H9 (cell line): ENCODE measurements around the gene FBXO2. TPM values are rescaled to one million over a fixed set of nuclear protein-coding genes. Genes with fewer than 3 reads are reported as not detected.

Experiments used
- DNase-seq: peaks from one replicate; pipeline ENCODE4 v3.0.0-alpha.2; 2017
- H2AFZ ChIP-seq: one replicate; pipeline ENCODE4 v1.6.1; 2013; ENCODE audit warnings: mild to moderate bottlenecking, low read length, control low read depth, moderate library complexity
- H2AK5ac ChIP-seq: 2 replicates; pipeline ENCODE4 v1.6.1; 2013; ENCODE audit warnings: low read length, control low read depth, mixed read lengths; ENCODE audit not compliant: insufficient read length
- H2BK120ac ChIP-seq: one replicate; pipeline ENCODE4 v1.6.1; 2013; ENCODE audit warnings: low read depth, mild to moderate bottlenecking, low read length, control low read depth, inconsistent platforms; ENCODE audit not compliant: poor library complexity, severe bottlenecking
- H2BK12ac ChIP-seq: 2 replicates; pipeline ENCODE4 v1.6.1; 2013; ENCODE audit warnings: low read length, control low read depth, mixed read lengths, low read depth; ENCODE audit not compliant: insufficient read length
- H2BK15ac ChIP-seq: 2 replicates; pipeline ENCODE4 v1.6.1; 2013; ENCODE audit warnings: low read depth, low read length, control low read depth
- H2BK20ac ChIP-seq: one replicate; pipeline ENCODE4 v1.6.1; 2013; ENCODE audit warnings: low read depth, mild to moderate bottlenecking, low read length, control low read depth, inconsistent platforms; ENCODE audit not compliant: poor library complexity, severe bottlenecking
- H2BK5ac ChIP-seq: 2 replicates; pipeline ENCODE4 v1.6.1; 2013; ENCODE audit warnings: low read length, control low read depth, mixed read lengths; ENCODE audit not compliant: insufficient read length
- H3K14ac ChIP-seq: 2 replicates; pipeline ENCODE4 v1.6.1; 2013; ENCODE audit warnings: low read length, control low read depth; ENCODE audit not compliant: insufficient read depth
- H3K18ac ChIP-seq: 2 replicates; pipeline ENCODE4 v1.6.1; 2013; ENCODE audit warnings: low read depth, mild to moderate bottlenecking, mixed read lengths, low read length, control low read depth; ENCODE audit not compliant: insufficient read length
- H3K23ac ChIP-seq: 2 replicates; pipeline ENCODE4 v1.6.1; 2013; ENCODE audit warnings: low read length, control low read depth, mixed read lengths, low read depth; ENCODE audit not compliant: insufficient read length
- H3K23me2 ChIP-seq: 2 replicates; pipeline ENCODE4 v1.6.1; 2013; ENCODE audit warnings: low read depth, mild to moderate bottlenecking, mixed read lengths, low read length, control low read depth; ENCODE audit not compliant: insufficient read length, poor library complexity, severe bottlenecking
- H3K27ac ChIP-seq: 2 replicates; pipeline ENCODE4 v1.5.1; 2013; ENCODE audit warnings: low read length, control low read depth, mixed read lengths, low read depth; ENCODE audit not compliant: insufficient read length
- H3K27me3 ChIP-seq: 2 replicates; pipeline ENCODE4 v1.6.1; 2013; ENCODE audit warnings: low read length, control low read depth, inconsistent platforms; ENCODE audit not compliant: insufficient read depth
- H3K4ac ChIP-seq: 2 replicates; pipeline ENCODE4 v1.6.1; 2013; ENCODE audit warnings: low read depth, mild to moderate bottlenecking, control low read depth, inconsistent platforms, low read length, moderate library complexity
- H3K4me1 ChIP-seq: 2 replicates; pipeline ENCODE4 v1.6.1; 2013; ENCODE audit warnings: low read length, control low read depth, inconsistent platforms; ENCODE audit not compliant: insufficient read depth
- H3K4me2 ChIP-seq: 2 replicates; pipeline ENCODE4 v1.6.1; 2013; ENCODE audit warnings: low read length, control low read depth, mixed read lengths; ENCODE audit not compliant: insufficient read length, insufficient read depth
- H3K56ac ChIP-seq: 2 replicates; pipeline ENCODE4 v1.6.1; 2013; ENCODE audit warnings: low read depth, mild to moderate bottlenecking, mixed read lengths, low read length, control low read depth; ENCODE audit not compliant: insufficient read length
- H3K79me1 ChIP-seq: 2 replicates; pipeline ENCODE4 v1.6.1; 2013; ENCODE audit warnings: low read depth, mild to moderate bottlenecking, moderate library complexity, low read length, control low read depth, inconsistent platforms; ENCODE audit not compliant: insufficient read depth, poor library complexity, severe bottlenecking
- H3K79me2 ChIP-seq: 2 replicates; pipeline ENCODE4 v1.6.1; 2013; ENCODE audit warnings: low read length, control low read depth, inconsistent platforms; ENCODE audit not compliant: insufficient read depth
- H3K9ac ChIP-seq: 2 replicates; pipeline ENCODE4 v1.6.1; 2013; ENCODE audit warnings: low read length, control low read depth, mixed read lengths; ENCODE audit not compliant: insufficient read length; ENCODE audit errors: extremely low read depth
- H3K9me3 ChIP-seq: one replicate; pipeline ENCODE4 v1.6.1; 2013; ENCODE audit warnings: low read depth, low read length, inconsistent platforms; ENCODE audit not compliant: control insufficient read depth
- H3T11ph ChIP-seq: one replicate; pipeline ENCODE4 v1.6.1; 2013; ENCODE audit warnings: mild to moderate bottlenecking, low read length, control low read depth, inconsistent platforms
- H4K20me1 ChIP-seq: one replicate; pipeline ENCODE4 v1.6.1; 2013; ENCODE audit not compliant: control insufficient read depth, insufficient read length, insufficient read depth
- H4K5ac ChIP-seq: 2 replicates; pipeline ENCODE4 v1.6.1; 2013; ENCODE audit warnings: low read depth, mild to moderate bottlenecking, mixed read lengths, low read length, control low read depth; ENCODE audit not compliant: insufficient read length
- H4K8ac ChIP-seq: replicated peaks from 2 replicates; pipeline ENCODE4 v1.6.1; 2013; ENCODE audit warnings: low read length, control low read depth, mixed read lengths, low read depth; ENCODE audit not compliant: insufficient read length
- H4K91ac ChIP-seq: 2 replicates; pipeline ENCODE4 v1.6.1; 2013; ENCODE audit warnings: low read depth, mild to moderate bottlenecking, moderate library complexity, mixed read lengths, low read length, control low read depth; ENCODE audit not compliant: insufficient read length
- H3K27ac Mint-ChIP-seq, 3 experiments: 2 replicates in 2 of 3; 3 replicates in 1 of 3; pipeline ENCODE4 v1.8.0; 2020 to 2021; ENCODE audit warnings: mixed read lengths in 3 of 3, mild to moderate bottlenecking in 1 of 3, moderate library complexity in 1 of 3
- H3K27me3 Mint-ChIP-seq: 2 replicates; pipeline ENCODE4 v1.8.0; 2021; ENCODE audit warnings: low read depth, mild to moderate bottlenecking, moderate library complexity, mixed read lengths
- H3K36me3 Mint-ChIP-seq, 3 experiments: 2 replicates in 2 of 3; 3 replicates in 1 of 3; pipeline ENCODE4 v1.8.0; 2020 to 2021; ENCODE audit warnings: low read depth in 3 of 3, mixed read lengths in 3 of 3; ENCODE audit not compliant: insufficient read depth in 1 of 3
- H3K4me1 Mint-ChIP-seq, 2 experiments: 2 replicates each; pipeline ENCODE4 v1.8.0; 2020; ENCODE audit warnings: mixed read lengths in 2 of 2
- H3K4me3 Mint-ChIP-seq, 2 experiments: 2 replicates in 1 of 2; 3 replicates in 1 of 2; pipeline ENCODE4 v1.8.0; 2020 to 2021; ENCODE audit warnings: mild to moderate bottlenecking in 2 of 2, mixed read lengths in 2 of 2, moderate library complexity in 1 of 2
- H3K9me3 Mint-ChIP-seq, 2 experiments: 2 replicates in 1 of 2; 3 replicates in 1 of 2; pipeline ENCODE4 v1.8.0; 2020; ENCODE audit warnings: mild to moderate bottlenecking in 2 of 2, mixed read lengths in 2 of 2, moderate library complexity in 1 of 2
- WGBS: extraction: QIAGEN DNeasy Blood & Tissue Kit; methylation state at CpG from one replicate; pipeline ENCODE4 v1.1.7; 2013; ENCODE audit warnings: missing lambda C conversion rate, low lambda C conversion rate, mixed read lengths; ENCODE audit not compliant: insufficient read length; ENCODE audit errors: extremely low coverage; 5-methylcytosine and 5-hydroxymethylcytosine counted together
- total RNA-seq: library from RNA; stranded (reverse); gene quantifications from 2 replicates; pipeline ENCODE4 v1.2.1, GENCODE V29; 2021
- TF ChIP-seq, protein P1 (sequence below): fragments of 200-600 bp; sonication (generic); conservative IDR thresholded peaks from 3 replicates; pipeline ENCODE4 v1.8.0; 2021; ENCODE audit warnings: antibody characterized with exemption, mild to moderate bottlenecking

Gene FBXO2
- total RNA-seq, 1 experiment from 2014 or later = 28.9 TPM

DNA sequence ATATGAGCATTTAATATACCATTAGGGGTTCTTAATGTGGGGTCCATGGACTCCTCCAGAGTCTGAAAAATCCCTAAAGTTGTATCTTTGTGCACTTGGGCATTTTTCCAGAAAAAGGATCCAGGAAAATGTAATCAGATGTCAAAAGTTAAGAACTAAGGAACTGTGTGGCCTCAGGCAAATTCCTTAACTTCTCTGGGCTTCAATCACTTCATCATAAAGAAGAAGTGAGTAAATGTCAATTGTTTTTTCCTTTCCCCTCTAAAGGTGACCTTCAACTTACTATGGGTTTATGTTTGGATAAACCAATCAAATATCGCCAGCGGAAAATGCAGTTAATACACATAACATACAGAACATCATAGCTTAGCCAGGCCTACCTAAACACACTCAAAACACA is 24.2 kb upstream of the FBXO2 start:
- TF ChIP-seq, protein P1, sequence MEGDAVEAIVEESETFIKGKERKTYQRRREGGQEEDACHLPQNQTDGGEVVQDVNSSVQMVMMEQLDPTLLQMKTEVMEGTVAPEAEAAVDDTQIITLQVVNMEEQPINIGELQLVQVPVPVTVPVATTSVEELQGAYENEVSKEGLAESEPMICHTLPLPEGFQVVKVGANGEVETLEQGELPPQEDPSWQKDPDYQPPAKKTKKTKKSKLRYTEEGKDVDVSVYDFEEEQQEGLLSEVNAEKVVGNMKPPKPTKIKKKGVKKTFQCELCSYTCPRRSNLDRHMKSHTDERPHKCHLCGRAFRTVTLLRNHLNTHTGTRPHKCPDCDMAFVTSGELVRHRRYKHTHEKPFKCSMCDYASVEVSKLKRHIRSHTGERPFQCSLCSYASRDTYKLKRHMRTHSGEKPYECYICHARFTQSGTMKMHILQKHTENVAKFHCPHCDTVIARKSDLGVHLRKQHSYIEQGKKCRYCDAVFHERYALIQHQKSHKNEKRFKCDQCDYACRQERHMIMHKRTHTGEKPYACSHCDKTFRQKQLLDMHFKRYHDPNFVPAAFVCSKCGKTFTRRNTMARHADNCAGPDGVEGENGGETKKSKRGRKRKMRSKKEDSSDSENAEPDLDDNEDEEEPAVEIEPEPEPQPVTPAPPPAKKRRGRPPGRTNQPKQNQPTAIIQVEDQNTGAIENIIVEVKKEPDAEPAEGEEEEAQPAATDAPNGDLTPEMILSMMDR = no peak
- Histone ChIP-seq H2AK5ac (no peak overlapping the region), H3K4me1 (peaks cover 8% of the 10 kb centered on the region; the same call in 1 of the 2 replicates), H3K4ac (no peak overlapping the region), H3K23ac (no peak overlapping the region), H3K23me2 (no peaks in the 10 kb centered on the region), H3K4me2 (no peak overlapping the region), H2BK12ac (no peak overlapping the region), H3T11ph (no peak overlapping the region), H4K5ac (no peak overlapping the region), H3K9ac (no peak overlapping the region), H2BK120ac (no peak overlapping the region), H3K56ac (no peak overlapping the region), H3K9me3 (no peaks in the 10 kb centered on the region), H3K27ac (no peak overlapping the region), H3K18ac (no peak overlapping the region), H3K79me2 (peaks cover 2% of the 10 kb centered on the region; the same call in 1 of the 2 replicates), H3K27me3 (no peaks in the 10 kb centered on the region), H3K14ac (no peak overlapping the region), H2AFZ (no peak overlapping the region), H2BK5ac (no peak overlapping the region), H4K20me1 (no peaks in the 10 kb centered on the region), H4K91ac (no peak overlapping the region), H3K79me1 (no peaks in the 10 kb centered on the region), H2BK20ac (no peak overlapping the region), H4K8ac (no peak overlapping the region), H2BK15ac (no peak overlapping the region)
- no peak for DNase-seq
- Mint-ChIP-seq H3K27me3 (no peaks in the 10 kb centered on the region), H3K9me3 (no peaks in the 10 kb centered on the region), H3K4me1 (peaks cover 28 to 36% of the 10 kb centered on the region in 2 experiments), H3K27ac (peak overlapping the region; percentile 2 to 41 (median 37); a peak in 2 of 7 replicates), H3K36me3 (peaks cover 38 to 59% (median 54%) of the 10 kb centered on the region in 3 experiments), H3K4me3 (peak overlapping the region; percentile 16 to 69)
- no CpG with 5 or more reads among the region's 2 CpGs for WGBS
